Epidermal melanocyte (primary cell): Measurements from ENCODE around the gene GPATCH3.
"Not testable (repeated sequence)": the region's sequence is repeated elsewhere in the genome, so short reads cannot be mapped to it uniquely, and the experiment has no call there.

Source experiments
- DNase-seq: peaks from one replicate; pipeline ENCODE4 v3.0.0; 2011; ENCODE audit warnings: low spot score; ENCODE audit not compliant: insufficient read length

GPATCH3 gene

DNA sequence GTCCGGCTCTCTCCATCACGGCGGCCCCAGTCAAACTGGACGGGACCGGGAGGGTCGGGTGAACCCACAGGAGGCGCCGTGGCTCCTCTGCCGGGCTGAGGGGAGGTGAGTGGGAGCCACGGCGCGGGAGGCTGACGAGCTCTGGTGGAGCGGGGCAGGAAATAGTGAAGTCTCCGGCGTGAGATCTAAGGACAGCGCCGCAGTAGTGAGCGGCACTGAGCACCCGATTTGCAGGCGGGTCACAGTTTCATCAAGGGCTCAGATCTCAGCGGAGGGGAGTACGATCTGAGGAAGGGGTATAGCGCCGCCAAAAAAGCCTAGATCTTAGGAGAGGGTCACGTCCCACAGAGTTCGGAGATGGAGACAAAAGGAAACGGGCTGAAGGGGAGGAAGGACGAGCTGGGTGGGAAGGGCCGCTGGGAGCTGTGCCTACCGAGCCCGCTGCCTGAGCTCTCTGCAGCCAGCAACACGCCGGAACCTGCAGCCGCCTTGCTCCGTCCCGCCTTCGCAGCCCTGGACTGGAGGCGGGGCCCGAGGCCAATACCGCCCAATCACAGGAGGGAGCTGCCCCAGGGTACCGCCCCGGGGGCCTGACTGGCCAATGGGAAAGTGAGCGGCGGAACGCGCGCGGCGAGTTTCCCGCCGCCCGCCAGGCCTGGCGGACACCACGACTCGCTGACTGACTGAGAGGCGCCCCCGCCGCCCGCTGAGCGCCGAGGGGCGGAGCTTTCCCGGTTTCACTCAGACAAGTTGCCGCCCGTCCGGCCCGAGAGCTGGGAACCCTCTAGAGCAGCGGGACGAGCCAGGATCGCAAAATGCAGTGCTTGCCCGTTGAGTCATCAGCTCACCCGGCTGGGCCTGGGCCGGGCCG is 35.4 kb downstream of the GPATCH3 start:
- peak; percentile 78 for DNase-seq

DNA sequence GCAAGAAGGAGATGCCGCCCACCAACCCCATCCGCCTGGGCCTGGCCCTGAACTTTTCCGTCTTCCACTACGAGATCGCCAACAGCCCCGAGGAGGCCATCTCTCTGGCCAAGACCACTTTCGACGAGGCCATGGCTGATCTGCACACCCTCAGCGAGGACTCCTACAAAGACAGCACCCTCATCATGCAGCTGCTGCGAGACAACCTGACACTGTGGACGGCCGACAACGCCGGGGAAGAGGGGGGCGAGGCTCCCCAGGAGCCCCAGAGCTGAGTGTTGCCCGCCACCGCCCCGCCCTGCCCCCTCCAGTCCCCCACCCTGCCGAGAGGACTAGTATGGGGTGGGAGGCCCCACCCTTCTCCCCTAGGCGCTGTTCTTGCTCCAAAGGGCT is 36.6 kb downstream of the GPATCH3 start:
- DNase-seq = no peak

DNA sequence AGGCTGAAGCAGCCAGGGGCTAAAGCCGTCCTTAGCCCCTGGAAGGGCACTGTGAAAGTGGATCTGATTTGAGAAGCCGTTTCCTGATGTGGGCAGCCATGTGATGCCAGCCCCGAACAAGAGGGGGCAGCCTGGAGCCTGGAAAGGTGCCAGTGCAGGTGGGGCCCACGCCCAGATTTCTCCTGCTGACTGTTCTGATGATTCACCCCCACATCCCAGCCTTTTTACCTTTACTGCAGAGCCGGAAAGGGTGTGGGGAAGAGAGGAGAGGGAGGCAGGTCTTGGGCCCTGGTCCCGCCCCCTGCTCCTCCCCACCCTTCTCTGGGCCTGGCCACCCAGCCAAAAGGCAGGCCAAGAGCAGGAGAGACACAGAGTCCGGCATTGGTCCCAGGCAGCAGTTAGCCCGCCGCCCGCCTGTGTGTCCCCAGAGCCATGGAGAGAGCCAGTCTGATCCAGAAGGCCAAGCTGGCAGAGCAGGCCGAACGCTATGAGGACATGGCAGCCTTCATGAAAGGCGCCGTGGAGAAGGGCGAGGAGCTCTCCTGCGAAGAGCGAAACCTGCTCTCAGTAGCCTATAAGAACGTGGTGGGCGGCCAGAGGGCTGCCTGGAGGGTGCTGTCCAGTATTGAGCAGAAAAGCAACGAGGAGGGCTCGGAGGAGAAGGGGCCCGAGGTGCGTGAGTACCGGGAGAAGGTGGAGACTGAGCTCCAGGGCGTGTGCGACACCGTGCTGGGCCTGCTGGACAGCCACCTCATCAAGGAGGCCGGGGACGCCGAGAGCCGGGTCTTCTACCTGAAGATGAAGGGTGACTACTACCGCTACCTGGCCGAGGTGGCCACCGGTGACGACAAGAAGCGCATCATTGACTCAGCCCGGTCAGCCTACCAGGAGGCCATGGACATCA is 37.2 kb downstream of the GPATCH3 start, which contains the start of gene SFN:
Gene SFN, plus strand, starts transcription at position 369 of the 904 bp plus-strand sequence. Its CDS starts 64 bp downstream, at position 433.
- DNase-seq = no peak

DNA sequence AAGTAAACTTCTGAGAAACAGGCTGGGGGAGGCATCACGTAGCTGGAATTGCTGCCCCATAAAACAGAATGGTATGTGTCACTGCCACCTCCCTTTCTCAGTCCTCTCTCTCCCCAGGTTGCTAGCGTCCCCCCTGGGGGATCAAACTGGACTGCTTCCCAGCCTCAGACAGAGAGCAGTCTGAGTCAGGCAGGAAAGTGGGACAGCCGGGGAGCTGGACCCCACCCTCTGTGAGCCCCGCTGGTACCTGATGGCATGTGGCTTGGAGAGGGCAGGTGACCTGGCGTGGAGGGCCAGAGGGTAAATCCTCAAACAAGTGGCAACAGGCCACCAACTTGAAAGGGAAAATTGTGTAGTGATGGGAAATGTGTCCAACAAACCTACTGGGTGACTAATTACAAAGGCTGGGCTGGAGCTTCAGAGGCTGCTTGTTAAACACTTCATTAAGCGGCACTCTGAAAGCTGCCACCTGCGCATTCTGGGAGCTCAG is 38.3 kb downstream of the GPATCH3 start:
- no peak for DNase-seq

DNA sequence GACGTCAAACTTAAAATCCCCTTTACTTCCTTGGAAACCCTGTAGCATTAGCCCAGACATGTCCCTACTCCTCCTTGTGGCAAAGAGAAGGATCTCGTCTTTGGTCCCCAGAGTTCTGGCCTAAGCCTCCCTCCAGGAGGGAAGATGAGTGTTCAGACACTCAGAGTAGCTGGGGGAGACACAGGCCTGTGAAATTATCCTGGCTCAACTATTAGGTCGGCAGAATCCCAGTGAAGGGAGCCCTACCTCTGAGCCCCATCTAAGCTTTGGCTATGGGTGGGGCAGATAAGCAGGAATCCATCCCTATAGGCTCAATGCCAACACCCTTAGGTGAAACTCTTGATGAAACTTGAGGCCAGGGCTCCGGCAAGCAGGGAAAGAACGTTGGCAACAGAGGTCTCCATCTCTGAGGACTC is 39.0 kb downstream of the GPATCH3 start:
- DNase-seq = no peak

DNA sequence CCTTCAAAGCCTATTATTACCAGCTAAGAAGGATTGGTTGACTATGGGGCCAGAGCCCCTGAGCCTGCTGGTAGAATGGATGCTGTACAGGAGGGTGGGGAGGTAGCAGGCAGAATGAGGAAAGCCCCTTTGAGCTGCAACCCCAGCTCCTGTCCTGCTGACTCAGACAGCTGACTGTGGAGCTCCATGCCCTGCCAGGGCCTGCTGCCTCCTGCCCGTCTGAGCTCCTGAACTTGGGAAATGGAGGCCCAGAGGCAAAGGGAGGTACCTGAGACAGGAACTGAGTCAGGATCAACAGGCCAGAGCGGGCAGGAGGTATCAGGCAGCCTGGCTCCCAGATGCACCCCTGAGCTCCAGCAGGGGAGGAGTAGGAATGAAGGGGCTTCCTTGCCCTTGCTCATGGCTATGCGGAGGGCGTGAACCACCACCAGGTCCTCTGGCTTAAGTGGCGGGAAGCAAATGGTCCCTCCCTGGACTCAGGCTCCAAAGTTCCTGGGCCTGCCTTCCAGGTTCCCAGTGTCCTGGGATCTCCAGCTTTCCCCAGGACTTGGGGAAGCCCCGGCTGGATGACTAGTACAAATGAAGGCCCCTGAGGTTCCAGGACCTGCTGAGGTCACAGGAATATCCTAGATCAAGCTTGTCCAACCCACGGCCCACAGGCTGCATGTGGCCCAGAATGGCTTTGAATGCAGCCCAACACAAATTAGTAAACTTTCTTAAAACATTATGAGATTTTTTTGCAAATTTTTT is 41.2 kb downstream of the GPATCH3 start:
- DNase-seq = no peak

DNA sequence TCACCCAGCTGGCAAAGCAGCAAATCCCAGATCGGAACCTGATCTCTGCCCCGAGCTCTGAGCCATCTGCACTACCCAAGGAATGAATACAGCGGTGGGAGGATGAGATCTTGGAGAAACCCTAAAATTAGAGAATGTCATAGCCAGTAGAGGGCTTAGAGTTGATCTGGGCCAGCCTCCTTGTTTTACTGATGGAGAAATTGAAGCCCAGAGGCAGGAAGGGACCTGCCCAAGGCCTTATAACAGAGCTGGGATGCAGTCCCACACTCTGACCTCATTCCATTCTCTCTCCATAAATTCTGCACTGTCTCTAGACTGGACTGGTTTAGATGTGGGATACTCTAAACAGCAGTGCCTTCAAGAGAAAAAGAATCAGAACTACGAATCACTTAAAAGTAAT is 42.1 kb downstream of the GPATCH3 start:
- no peak for DNase-seq

DNA sequence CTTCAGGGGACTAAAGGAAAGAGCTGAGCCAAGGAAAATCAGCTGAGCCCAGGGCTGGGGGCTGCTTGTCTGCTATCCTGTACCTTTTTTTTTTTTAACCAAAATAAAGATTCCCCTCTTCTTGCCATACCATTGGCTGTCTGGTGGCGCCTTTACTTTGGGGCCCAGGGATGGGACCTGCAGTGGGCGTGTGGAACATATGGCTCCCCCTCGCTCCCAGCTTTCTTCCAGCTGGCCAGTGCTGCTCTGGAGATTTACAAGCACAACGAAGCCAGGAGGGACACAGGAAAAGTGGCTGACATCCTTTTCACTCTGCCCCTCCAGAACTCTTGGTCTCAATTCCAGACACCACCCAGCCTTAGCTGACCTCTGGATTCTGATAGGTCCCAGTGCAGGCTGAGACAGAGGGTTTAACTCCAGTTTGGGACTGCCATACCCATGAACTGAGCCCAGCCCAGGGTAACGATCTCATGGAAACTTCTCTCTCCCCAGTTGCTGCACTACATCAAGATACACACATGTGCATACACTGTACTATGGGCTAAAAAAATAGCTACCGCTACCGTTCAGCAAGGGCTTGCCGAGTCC is 42.7 kb downstream of the GPATCH3 start:
- DNase-seq = peak; percentile 13

DNA sequence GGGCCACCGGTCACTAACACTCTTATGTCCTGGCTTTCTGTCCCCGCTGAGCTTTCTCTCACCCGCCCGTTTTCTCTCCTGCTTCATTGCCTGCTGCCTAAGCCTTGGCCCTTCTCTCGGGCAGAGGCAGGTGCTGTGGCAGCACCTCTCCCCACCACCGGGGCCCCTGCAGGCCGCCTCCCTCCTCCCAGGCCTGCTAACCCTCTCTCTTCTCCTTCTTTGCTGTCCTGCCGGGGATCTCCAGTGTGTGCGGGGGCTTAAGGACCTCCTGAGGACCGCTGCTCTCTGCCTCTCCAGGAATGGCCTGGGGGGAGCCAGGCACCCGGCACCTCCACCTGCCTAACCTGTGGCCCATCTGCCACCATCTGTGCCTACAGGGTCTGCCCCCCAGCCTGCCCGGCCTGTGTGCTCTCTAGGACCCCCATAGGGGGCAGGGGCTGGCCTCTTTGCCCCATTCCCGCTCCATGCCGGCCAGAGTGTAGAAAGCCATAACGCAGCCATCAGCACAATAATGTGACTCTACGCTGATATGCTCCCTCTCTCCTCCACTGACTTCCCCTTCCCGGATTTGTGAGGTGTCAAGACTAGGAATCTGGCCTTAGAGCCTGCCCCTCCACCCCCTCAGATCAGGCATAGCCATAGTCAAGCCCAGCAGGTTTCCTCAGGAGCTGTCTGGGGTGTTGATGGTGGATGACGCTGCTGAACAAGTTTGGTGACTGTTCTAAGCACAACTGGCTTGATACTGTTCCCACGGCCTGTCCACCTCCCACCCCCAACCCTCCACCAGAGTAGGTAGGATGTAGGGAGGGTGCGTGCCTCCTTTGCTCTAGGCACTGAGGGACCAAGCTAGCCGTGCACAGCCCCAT is 43.4 kb downstream of the GPATCH3 start:
- no peak for DNase-seq

DNA sequence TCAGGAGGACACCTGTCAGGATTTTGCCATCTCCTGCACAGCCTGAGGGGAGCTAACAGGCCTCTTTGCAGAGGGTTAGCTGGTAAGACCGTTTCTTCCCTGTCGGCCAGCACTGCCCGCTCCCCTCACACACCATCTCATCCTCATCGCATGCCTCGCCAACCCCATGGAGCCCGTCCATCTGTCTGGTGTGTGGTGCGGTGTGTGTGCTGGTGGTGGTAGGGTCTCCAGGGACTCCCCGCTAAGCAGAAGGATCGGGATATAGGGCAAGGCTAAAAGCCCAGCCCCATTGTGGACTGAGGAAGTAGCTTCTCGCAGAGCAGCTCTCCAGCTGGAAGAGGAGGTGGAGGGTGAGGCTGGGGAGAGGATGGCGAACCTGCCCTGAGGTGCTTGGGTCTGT is 44.1 kb downstream of the GPATCH3 start:
- DNase-seq = no peak

DNA sequence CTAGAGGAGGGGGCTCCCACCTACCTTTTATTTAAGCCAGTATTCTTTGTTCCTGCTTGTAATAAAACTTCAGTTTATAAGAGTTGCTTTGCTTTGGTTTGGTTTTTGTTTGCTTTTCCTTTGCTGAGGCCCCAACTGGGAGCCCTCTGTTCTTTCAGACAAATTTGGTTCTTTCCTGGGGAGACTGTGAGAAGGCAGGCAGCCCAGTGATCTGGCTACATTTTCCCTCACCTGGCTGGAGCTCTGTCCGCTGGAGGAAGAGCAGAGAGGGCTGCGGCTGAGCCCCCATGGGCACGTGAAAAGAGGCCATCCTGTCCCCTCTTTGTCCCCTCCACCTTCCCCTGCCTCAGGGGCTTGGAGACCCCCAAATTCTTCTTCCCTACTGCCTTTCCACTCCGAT is 44.6 kb downstream of the GPATCH3 start:
- DNase-seq = no peak

DNA sequence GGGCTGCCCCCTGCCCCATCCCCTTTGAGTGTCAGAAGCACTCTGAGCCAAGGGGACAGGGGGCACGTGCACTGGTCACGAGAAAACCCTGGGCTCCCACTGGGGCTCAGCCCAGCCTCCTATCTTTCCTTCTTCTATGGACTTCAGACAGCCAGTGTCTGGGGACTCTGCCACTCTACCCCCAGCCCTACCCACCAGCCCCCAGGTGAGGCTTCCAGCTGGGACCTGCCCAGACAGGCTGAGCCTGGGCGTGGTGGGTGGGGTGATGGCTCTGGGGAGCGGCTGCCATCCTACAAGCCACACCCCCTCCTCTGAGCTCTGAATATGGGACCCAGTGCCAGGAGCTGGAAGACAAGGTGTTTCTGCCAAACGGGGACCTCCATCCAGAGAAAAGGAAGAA is 45.4 kb downstream of the GPATCH3 start:
- no peak for DNase-seq

DNA sequence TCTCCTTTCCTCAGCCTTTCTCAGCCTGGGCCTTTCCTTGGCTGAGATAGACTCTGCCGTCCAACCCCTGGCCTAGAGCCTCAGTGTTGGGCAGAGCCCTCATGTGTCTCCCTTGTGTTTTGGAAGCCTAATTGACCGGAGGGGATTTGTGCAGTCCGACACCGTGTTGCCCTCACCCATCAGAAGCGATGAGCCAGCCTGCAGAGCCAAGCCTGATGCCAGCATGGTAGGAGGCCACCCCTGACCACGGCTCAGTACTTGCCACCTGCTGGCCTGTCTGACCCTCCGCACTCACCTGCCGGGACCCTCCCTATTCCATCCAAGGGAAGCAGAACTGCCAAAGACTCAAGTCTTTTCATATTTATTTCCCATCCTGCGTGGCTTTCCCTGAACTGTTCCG is 46.7 kb downstream of the GPATCH3 start:
- no peak for DNase-seq

DNA sequence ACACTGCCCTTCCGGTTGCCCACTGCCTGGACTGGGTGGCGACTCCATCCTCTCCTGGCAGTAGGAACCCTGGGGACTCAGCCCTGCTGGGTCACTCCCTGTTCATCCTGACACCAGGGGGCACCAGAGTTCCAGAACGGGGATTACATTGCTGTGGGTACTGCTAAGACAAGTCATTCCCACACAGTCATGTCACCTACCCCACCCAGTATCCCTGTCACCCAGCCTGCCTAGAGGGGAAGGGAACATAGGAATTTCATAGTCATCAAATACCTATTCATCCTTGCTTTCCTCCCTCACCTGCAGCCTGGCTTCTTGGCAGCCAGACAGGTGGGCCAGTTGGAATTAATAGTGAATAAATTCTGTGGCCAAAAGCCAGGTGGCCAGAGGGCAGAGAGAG is 47.1 kb downstream of the GPATCH3 start:
- peak; percentile 93 for DNase-seq

DNA sequence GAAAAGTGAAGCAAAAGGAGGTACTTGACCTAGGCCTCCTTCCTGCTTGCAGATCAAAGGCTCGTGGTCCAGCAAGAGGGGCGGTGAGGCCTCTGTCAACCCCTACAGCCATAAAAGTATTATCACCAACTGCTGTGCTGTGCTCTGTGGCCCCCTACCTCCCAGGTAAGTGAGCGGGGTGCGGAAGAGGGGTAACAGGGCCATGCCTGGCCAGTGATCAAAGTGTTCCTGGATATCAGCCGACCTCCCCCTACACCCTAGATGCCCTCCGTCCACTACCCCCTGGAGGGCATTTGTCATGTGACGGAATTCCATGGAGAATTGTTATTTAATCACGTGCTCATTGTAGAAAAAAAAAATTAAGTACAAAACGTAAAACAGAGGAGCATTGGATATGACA is 47.6 kb downstream of the GPATCH3 start:
- no peak for DNase-seq

DNA sequence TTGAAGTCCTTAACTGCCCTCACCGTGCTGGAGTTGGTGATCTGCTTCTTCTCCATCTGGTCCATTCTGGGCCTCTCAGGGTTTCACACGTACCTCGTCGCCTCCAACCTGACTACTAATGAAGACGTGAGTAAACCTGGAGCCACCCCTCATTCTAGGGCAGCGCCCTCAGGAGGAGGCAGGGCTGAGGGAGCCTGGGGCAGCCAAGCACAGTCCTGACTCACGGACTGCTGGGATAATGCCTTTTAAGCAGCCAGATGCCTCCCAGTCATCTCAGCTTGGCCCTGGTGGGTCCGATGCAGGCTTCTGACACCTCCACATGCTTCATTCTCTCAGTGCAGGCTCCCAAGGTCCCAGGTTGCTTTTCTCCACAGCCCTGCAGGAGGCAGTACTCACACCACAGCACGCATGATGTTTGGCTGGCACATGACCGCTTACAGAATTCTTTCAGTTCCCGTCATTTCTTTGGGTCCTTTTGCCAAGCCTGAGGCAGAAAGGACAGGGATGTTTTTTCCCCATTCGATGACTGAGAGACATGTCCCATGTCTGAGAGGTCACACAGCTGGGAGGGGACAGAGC is 49.1 kb downstream of the GPATCH3 start:
- no peak for DNase-seq

DNA sequence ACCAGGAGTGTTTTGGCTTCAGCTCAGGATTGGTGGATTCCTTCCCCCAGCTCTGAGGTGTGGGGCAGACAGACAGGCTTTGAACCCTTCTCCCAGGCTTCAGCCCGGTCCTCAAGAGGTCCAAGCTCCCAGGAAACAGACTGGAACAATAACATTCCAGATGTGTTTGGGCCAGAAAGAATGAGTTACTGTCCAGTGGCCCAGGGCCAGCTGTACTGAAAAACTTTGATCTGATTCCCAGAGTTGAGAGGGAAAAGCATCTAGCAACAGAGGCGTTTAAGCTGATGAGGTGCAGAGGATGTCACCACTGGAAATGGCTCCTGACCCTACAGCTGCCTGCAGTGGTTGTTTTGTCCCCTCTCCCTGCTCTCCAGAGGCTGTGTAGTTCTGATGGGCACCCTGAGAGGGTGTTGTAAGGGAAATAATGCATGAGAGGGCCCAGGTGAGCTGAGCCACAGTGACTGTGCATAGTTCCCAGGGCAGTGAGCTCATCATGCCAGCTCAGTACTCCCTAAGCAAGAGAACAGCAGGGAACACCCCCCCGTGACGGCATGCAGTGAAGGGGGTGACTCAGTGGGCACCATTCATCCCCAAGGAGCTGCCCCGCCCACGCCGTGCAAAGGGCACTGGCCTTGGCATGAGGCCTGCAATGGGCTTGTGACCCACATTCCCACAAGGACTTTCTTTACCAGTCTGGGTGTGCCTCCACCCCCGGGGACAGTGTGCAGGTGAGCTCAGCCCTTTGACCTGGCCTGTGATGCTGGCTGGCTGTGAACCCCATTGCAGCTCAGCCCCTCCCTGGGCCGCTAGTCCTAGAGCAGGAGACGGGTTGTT is 51.1 kb downstream of the GPATCH3 start:
- DNase-seq = peak; percentile 18

DNA sequence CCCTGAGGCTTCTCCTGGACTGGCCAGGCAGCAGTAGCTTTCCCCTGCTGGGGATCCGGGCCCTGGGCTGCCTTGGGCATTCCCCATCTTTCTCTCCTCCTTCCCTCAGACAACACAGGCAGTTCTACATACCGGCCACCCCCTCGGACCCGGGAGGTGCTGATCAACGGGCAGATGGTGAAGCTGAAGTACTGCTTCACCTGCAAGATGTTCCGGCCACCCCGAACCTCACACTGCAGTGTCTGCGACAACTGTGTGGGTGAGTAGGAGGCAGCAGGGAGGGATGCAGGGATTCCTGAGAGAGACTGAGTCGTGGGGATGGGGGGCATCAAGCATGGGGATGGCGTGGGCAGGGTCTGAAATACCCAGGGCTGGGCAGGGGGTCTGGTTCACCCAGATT is 51.8 kb downstream of the GPATCH3 start:
- DNase-seq = peak; percentile 3

DNA sequence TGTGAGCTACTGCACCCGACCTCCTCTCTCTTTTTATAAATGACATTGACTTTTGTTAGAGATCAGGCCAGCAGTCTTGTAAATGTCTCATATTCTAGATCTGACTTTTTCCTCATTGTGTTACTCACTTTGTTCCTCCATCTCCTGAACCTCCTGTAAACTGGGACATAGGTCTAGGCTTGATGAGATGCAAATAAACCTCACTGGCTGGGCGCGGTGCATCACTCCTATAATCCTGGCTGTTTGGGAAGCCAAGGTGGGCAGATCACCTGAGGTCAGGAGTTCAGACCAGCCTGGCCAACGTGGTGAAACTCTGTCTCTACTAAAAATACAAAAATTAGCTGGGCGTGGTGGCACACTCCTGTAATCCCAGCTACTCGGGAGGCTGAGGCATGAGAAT is 52.4 kb downstream of the GPATCH3 start:
- not testable (repeated sequence) for DNase-seq
